CD14-positive monocyte (primary cell): Measurements from ENCODE around the gene IPP. TPM values are rescaled to one million over a fixed set of nuclear protein-coding genes. Genes with fewer than 3 reads are reported as not detected.
A peak's percentile ranks its signal among the peaks of the same experiment; 100 is the strongest.

Experiments
- DNase-seq, 3 donors: peaks; one replicate each; pipeline ENCODE4 v3.0.0-alpha.2; 2011 to 2022
- H2AFZ ChIP-seq: 2 replicates; pipeline ENCODE4 v1.6.0; 2012; ENCODE audit warnings: mild to moderate bottlenecking, low read depth, low read length, inconsistent platforms; ENCODE audit not compliant: insufficient read depth, poor library complexity, severe bottlenecking
- H3K27ac ChIP-seq, 2 donors: 1 replicate in 1 of 2; 2 replicates in 1 of 2; pipeline ENCODE4 v1.5.1; 2012 to 2013; ENCODE audit warnings: low read length in 2 of 2, control low read depth in 1 of 2, inconsistent platforms in 1 of 2, low read depth in 1 of 2, mild to moderate bottlenecking in 1 of 2
- H3K27me3 ChIP-seq, 2 donors: one replicate each; pipeline versions ENCODE4 v1.6.0 to v1.6.1; 2011 to 2013; ENCODE audit warnings: low read length in 2 of 2; ENCODE audit not compliant: control insufficient read depth in 2 of 2, insufficient read depth in 2 of 2
- H3K36me3 ChIP-seq, 2 donors: replicated peaks in 1 of 2; 1 replicate in 1 of 2; 2 replicates in 1 of 2; pipeline versions ENCODE4 v1.5.1 to v1.6.1; 2012 to 2013; ENCODE audit warnings: low read length in 2 of 2, control low read depth in 1 of 2, inconsistent platforms in 1 of 2, mild to moderate bottlenecking in 1 of 2; ENCODE audit not compliant: insufficient read depth in 2 of 2, control insufficient read depth in 1 of 2
- H3K4me1 ChIP-seq, 2 donors: 1 replicate in 1 of 2; 2 replicates in 1 of 2; pipeline versions ENCODE4 v1.5.1 to v1.6.1; 2012 to 2013; ENCODE audit warnings: low read length in 2 of 2, control low read depth in 1 of 2, inconsistent platforms in 1 of 2, mild to moderate bottlenecking in 1 of 2, moderate library complexity in 1 of 2; ENCODE audit not compliant: insufficient read depth in 2 of 2, control insufficient read depth in 1 of 2
- H3K4me2 ChIP-seq: replicated peaks from 2 replicates; pipeline ENCODE3; 2012; ENCODE audit warnings: low read length, moderate library complexity, mild to moderate bottlenecking; ENCODE audit not compliant: poor library complexity, severe bottlenecking; ENCODE audit errors: extremely low read depth
- H3K4me3 ChIP-seq, 3 experiments: fragments of 200-600 bp in 1 of 3; sonication (generic) in 1 of 3; replicated peaks in 1 of 3; 1 replicate in 2 of 3; 2 replicates in 1 of 3; pipeline ENCODE4 v1.5.1; 2011 to 2013; ENCODE audit warnings: low read length in 3 of 3, mild to moderate bottlenecking in 3 of 3, control low read depth in 2 of 3, low read depth in 2 of 3, inconsistent platforms in 1 of 3, moderate library complexity in 1 of 3
- H3K79me2 ChIP-seq: 2 replicates; pipeline ENCODE4 v1.6.0; 2012; ENCODE audit warnings: mild to moderate bottlenecking, control low read depth, inconsistent platforms, low read length, moderate library complexity; ENCODE audit not compliant: insufficient read depth
- H3K9ac ChIP-seq: 2 replicates; pipeline ENCODE4 v1.6.0; 2017; ENCODE audit warnings: low read length, mild to moderate bottlenecking; ENCODE audit not compliant: insufficient read depth, poor library complexity, severe bottlenecking
- H3K9me3 ChIP-seq, 2 donors: replicated peaks in 1 of 2; 1 replicate in 1 of 2; 2 replicates in 1 of 2; pipeline versions ENCODE4 v1.5.1 to v1.6.1; 2012 to 2013; ENCODE audit warnings: low read length in 2 of 2, control low read depth in 1 of 2; ENCODE audit not compliant: control insufficient read depth in 1 of 2, insufficient read depth in 1 of 2
- H4K20me1 ChIP-seq: 2 replicates; pipeline ENCODE4 v1.6.0; 2012; ENCODE audit warnings: mild to moderate bottlenecking, low read length, control low read depth, moderate library complexity; ENCODE audit not compliant: insufficient read depth
- H3K27ac Mint-ChIP-seq, 7 donors: one replicate each; pipeline ENCODE4 v1.8.0; 2020; ENCODE audit warnings: mild to moderate bottlenecking in 7 of 7, mixed read lengths in 7 of 7, moderate library complexity in 6 of 7, inconsistent platforms in 2 of 7
- H3K27me3 Mint-ChIP-seq, 3 donors: one replicate each; pipeline ENCODE4 v1.8.0; 2021 to 2022; ENCODE audit warnings: low read depth in 3 of 3, mild to moderate bottlenecking in 3 of 3, mixed read lengths in 3 of 3, moderate library complexity in 3 of 3, inconsistent platforms in 1 of 3
- H3K36me3 Mint-ChIP-seq, 2 donors: one replicate each; pipeline ENCODE4 v1.8.0; 2020; ENCODE audit warnings: mixed read lengths in 2 of 2, inconsistent platforms in 1 of 2, mild to moderate bottlenecking in 1 of 2
- H3K4me1 Mint-ChIP-seq: one replicate; pipeline ENCODE4 v1.8.0; 2020; ENCODE audit warnings: mild to moderate bottlenecking, mixed read lengths
- H3K4me3 Mint-ChIP-seq, 2 donors: one replicate each; pipeline ENCODE4 v1.8.0; 2020; ENCODE audit warnings: mild to moderate bottlenecking in 2 of 2, mixed read lengths in 2 of 2, moderate library complexity in 1 of 2
- H3K9me3 Mint-ChIP-seq, 7 donors: one replicate each; pipeline ENCODE4 v1.8.0; 2020 to 2022; ENCODE audit warnings: mixed read lengths in 7 of 7, mild to moderate bottlenecking in 6 of 7, moderate library complexity in 6 of 7, inconsistent platforms in 2 of 7
- CTCF ChIP-seq: fragments of 200-600 bp; IDR thresholded peaks from one replicate; pipeline ENCODE4 v1.8.0; 2022; ENCODE audit warnings: antibody characterized with exemption, mild to moderate bottlenecking
- WGBS: methylation state at CpG from one replicate; pipeline ENCODE4 v1.1.5; 2013; ENCODE audit warnings: missing lambda C conversion rate; ENCODE audit not compliant: insufficient coverage; 5-methylcytosine and 5-hydroxymethylcytosine counted together
- intact Hi-C, 2 donors: fragments of 100-400 bp; cut with micrococcal nuclease; formaldehyde crosslinking; loops; one replicate each; pipeline versions ENCODE4 v1.15.0 to v1.15.1; 2023
- polyA plus RNA-seq, 3 donors: library from polyadenylated mRNA; depleted of rRNA in 1 of 3; unstranded in 2 of 3; stranded (reverse) in 1 of 3; fragments of 300-500 nt in 2 of 3; fragments of >200 nt in 1 of 3; fragmentation: Illumina TruSeq in 2 of 3; gene quantifications; 1 replicate in 2 of 3; 2 replicates in 1 of 3; pipeline ENCODE4 v1.2.3, GENCODE V29; 2012 to 2021

Gene IPP
- polyA plus RNA-seq, 3 donors: 0.35 to 1.4 (median 1.4) TPM

- no peak for TF ChIP-seq CTCF
- H3K4me1 ChIP-seq: peaks cover 13 to 24% of the 10 kb centered on the region in 2 donors
- H3K27me3 Mint-ChIP-seq: no peaks in the 10 kb centered on the region
- H3K9ac ChIP-seq: no peak overlapping the region
- no peak overlapping the region for H2AFZ ChIP-seq
- WGBS: 95% methylated on average over 3 of the region's 5 CpGs
- peaks cover 100% of the 10 kb centered on the region for H3K79me2 ChIP-seq
- H3K9me3 ChIP-seq: no peaks in the 10 kb centered on the region
- no peak overlapping the region for H3K4me3 ChIP-seq
- H3K36me3 Mint-ChIP-seq: peaks cover 21 to 22% of the 10 kb centered on the region in 2 donors
- peaks cover 44% of the 10 kb centered on the region for H3K4me1 Mint-ChIP-seq
- intact Hi-C loops: no loop called here
- no peak overlapping the region for H3K4me3 Mint-ChIP-seq
- H3K27ac ChIP-seq: peak overlapping the region in 1 of 2 donors; percentile 1
- H3K27ac Mint-ChIP-seq: peak overlapping the region in 2 of 7 donors; percentile 9 to 48
- H3K27me3 ChIP-seq: no peaks in the 10 kb centered on the region
- H4K20me1 ChIP-seq: peaks cover 99% of the 10 kb centered on the region
- no peaks in the 10 kb centered on the region for H3K9me3 Mint-ChIP-seq
- H3K4me2 ChIP-seq: no peak overlapping the region
- H3K36me3 ChIP-seq: peaks cover 5 to 36% of the 10 kb centered on the region in 2 donors
- no peak for DNase-seq
Measured at GRCh38 chr1:45674478-45674877, 76.0 kb downstream of the IPP start.

- H3K27me3 Mint-ChIP-seq: no peaks in the 10 kb centered on the region
- no peak overlapping the region for H3K4me3 Mint-ChIP-seq
- Histone ChIP-seq H3K36me3 (peaks cover 5 to 41% of the 10 kb centered on the region in 2 donors), H3K79me2 (peaks cover 100% of the 10 kb centered on the region), H3K9me3 (no peaks in the 10 kb centered on the region), H3K4me1 (peaks cover 8 to 19% of the 10 kb centered on the region in 2 donors), H3K27me3 (no peaks in the 10 kb centered on the region), H3K9ac (no peak overlapping the region), H3K27ac (no peak overlapping the region), H4K20me1 (peaks cover 99% of the 10 kb centered on the region), H2AFZ (no peak overlapping the region), H3K4me3 (no peak overlapping the region), H3K4me2 (no peak overlapping the region)
- H3K4me1 Mint-ChIP-seq: peaks cover 40% of the 10 kb centered on the region
- TF ChIP-seq CTCF: no peak
- peak overlapping the region in 1 of 7 donors; percentile 2 for H3K27ac Mint-ChIP-seq
- DNase-seq: no peak
- intact Hi-C loops: no loop called here
- no CpG with 5 or more reads among the region's 4 CpGs for WGBS
- peaks cover 20 to 22% of the 10 kb centered on the region in 2 donors for H3K36me3 Mint-ChIP-seq
- H3K9me3 Mint-ChIP-seq: no peaks in the 10 kb centered on the region
Measured at GRCh38 chr1:45673956-45674355, 76.5 kb downstream of the IPP start.
